Muscle of leg (tissue), 11 donors: Measurements from ENCODE around the gene HACD1. TPM values are rescaled to one million over a fixed set of nuclear protein-coding genes. Genes with fewer than 3 reads are reported as not detected.
"Not testable (repeated sequence)": the region's sequence is repeated elsewhere in the genome, so short reads cannot be mapped to it uniquely, and the experiment has no call there.

Source experiments
- DNase-seq: peaks from one replicate; pipeline ENCODE4 v3.0.0; 2013
- H3K27ac ChIP-seq: one replicate; pipeline ENCODE4 v1.5.1; 2013; ENCODE audit warnings: mild to moderate bottlenecking, low read length, control low read depth
- H3K27me3 ChIP-seq: one replicate; pipeline ENCODE4 v1.6.1; 2013; ENCODE audit warnings: low read length; ENCODE audit not compliant: control insufficient read depth, insufficient read depth
- H3K36me3 ChIP-seq: one replicate; pipeline ENCODE4 v1.6.1; 2013; ENCODE audit warnings: low read length; ENCODE audit not compliant: control insufficient read depth, insufficient read depth
- H3K4me1 ChIP-seq: one replicate; pipeline ENCODE4 v1.6.1; 2013; ENCODE audit warnings: low read length; ENCODE audit not compliant: control insufficient read depth, insufficient read depth
- H3K4me3 ChIP-seq: one replicate; pipeline ENCODE4 v1.5.1; 2013; ENCODE audit warnings: low read length, control low read depth
- H3K9me3 ChIP-seq: replicated peaks from 2 replicates; pipeline ENCODE4 v1.6.1; 2013; ENCODE audit warnings: low read depth, low read length; ENCODE audit not compliant: control insufficient read depth
- WGBS: methylation state at CpG from one replicate; pipeline ENCODE4 v1.1.5; 2013; ENCODE audit warnings: missing lambda C conversion rate; ENCODE audit not compliant: insufficient coverage; 5-methylcytosine and 5-hydroxymethylcytosine counted together
- polyA plus RNA-seq, 8 donors: library from polyadenylated mRNA; unstranded; fragments of 120-200 nt; gene quantifications; one replicate each; pipeline versions ENCODE4 v1.2.1 to v1.2.3, GENCODE V29; 2013; ENCODE audit warnings: inconsistent platforms in 1 of 8, low replicate concordance in 1 of 8; ENCODE audit not compliant: insufficient read length in 8 of 8, insufficient read depth in 1 of 8
- total RNA-seq: library from RNA; stranded (reverse); fragments of 120-200 nt; gene quantifications from one replicate; pipeline ENCODE4 v1.2.4, GENCODE V29; 2013

HACD1 gene
- total and polyA plus RNA-seq, 9 donors: 55.4 to 132 (median 101) TPM

GRCh38 chr10:17644485-17644943, 27.3 kb upstream of the HACD1 start:
- Histone ChIP-seq H3K4me1 (peaks cover 6% of the 10 kb centered on the region), H3K36me3 (no peaks in the 10 kb centered on the region), H3K27me3 (no peaks in the 10 kb centered on the region), H3K4me3 (peak overlapping the region; percentile 85), H3K27ac (peak overlapping the region; percentile 99), H3K9me3 (peaks cover 4% of the 10 kb centered on the region)
- peak; percentile 81 for DNase-seq
- WGBS: 1% methylated on average over 7 of the region's 9 CpGs

DNA sequence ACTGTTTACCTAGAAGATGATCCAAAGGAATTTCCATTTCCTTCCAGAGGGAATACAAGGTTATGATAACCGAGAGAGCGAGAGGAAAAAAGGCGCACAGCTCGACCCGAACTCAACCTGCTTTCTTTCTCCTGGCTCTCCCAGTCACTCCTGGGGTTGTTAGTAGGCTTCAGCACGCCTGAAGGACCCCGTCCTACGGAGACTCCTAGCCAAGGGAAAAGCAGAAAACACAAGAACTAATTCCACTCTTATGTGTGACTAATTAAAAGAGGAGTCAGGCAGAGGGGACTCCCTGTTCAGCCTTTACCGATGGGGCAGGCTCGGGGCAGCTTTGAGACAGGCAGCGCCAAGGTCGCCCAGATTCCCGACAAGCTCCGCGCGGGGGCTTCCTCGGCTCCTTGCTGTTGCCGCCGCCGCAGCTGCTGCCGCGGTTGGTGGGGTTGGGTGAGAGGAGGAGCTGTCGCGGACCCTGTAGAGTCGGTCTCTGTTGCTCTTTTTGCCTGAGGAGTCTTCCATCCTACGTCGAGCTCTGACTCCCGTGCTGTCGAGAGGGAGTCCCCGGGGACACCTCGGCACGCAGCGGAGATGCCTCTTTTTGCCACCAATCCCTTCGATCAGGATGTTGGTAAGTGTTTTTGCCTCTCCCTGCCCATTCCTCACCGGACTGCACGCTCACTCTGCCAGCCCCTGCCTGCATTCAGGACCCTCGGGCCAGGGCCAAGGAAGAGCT, 26.7 kb upstream of the HACD1 start, which contains the start of gene STAM:
Gene STAM, plus strand, starts transcription at position 397 of the 730 bp plus-strand sequence. Its CDS starts 189 bp downstream, at position 586.
- Histone ChIP-seq H3K4me1 (peaks cover 6% of the 10 kb centered on the region), H3K27ac (peak within 1 kb of the TSS; percentile 99), H3K9me3 (peaks cover 4% of the 10 kb centered on the region), H3K4me3 (peak within 1 kb of the TSS; percentile 85), H3K27me3 (no peaks in the 10 kb centered on the region), H3K36me3 (no peaks in the 10 kb centered on the region)
- peak; percentile 97 for DNase-seq
- 0% methylated on average over 15 of the region's 37 CpGs for WGBS

DNA sequence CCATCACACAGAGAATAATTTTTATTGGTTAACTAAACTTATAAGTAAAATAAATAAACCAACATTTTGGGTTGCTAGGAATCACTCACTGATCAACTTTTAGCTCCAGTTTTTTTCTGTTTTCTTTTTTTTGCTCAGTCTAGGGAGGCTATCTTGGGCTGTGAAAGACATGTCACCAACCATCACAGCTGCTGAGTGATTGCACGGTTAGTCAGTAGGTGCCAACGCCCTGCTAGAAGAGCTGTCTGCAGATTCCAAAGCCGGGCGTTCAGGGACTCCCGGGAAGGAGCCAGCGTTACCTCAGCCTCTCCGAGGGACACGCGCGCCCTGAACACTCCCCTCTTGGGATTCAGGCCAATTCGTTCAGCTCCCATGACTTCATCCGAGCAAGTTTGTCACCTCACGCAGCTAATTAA, 26.2 kb upstream of the HACD1 start:
- H3K4me1 ChIP-seq: peaks cover 6% of the 10 kb centered on the region
- H3K36me3 ChIP-seq: no peaks in the 10 kb centered on the region
- peak overlapping the region; percentile 85 for H3K4me3 ChIP-seq
- peak overlapping the region; percentile 99 for H3K27ac ChIP-seq
- peaks cover 4% of the 10 kb centered on the region for H3K9me3 ChIP-seq
- whole genome bisulfite sequencing: 0% methylated on average over 10 of the region's 13 CpGs
- H3K27me3 ChIP-seq: no peaks in the 10 kb centered on the region
- no peak for DNase-seq

GRCh38 chr10:17640331-17640816, 23.2 kb upstream of the HACD1 start:
- H3K9me3 ChIP-seq: peaks cover 4% of the 10 kb centered on the region
- H3K4me3 ChIP-seq: no peak overlapping the region
- H3K27ac ChIP-seq: no peak overlapping the region
- DNase-seq: no peak
- H3K4me1 ChIP-seq: peaks cover 6% of the 10 kb centered on the region
- no peaks in the 10 kb centered on the region for H3K27me3 ChIP-seq
- 100% methylated on average over 2 of the region's 4 CpGs for WGBS
- no peaks in the 10 kb centered on the region for H3K36me3 ChIP-seq

DNA sequence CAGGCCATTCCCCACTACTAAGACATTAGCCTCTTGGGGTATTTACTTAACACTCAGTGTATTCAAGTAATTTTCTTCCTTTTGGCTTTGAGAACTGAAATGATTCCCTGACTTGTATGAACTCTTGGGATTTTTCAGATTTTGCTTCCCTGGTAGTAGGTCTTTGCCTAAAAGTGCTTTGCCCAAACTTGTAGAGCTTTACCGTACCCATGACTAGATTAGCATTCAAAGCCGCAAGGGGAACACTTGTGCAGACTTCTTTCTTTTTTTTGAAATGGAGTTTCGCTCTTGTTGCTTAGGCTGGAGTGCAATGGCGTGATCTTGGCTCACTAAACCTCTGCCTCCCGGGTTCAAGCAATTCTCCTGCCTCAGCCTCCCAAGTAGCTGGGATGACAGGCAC, 20.7 kb upstream of the HACD1 start:
- peaks cover 3% of the 10 kb centered on the region for H3K4me1 ChIP-seq
- H3K9me3 ChIP-seq: peaks cover 4% of the 10 kb centered on the region
- H3K27me3 ChIP-seq: no peaks in the 10 kb centered on the region
- no peak overlapping the region for H3K27ac ChIP-seq
- WGBS: 93% methylated on average over 3 of the region's 5 CpGs
- DNase-seq: no peak
- no peaks in the 10 kb centered on the region for H3K36me3 ChIP-seq
- no peak overlapping the region for H3K4me3 ChIP-seq

DNA sequence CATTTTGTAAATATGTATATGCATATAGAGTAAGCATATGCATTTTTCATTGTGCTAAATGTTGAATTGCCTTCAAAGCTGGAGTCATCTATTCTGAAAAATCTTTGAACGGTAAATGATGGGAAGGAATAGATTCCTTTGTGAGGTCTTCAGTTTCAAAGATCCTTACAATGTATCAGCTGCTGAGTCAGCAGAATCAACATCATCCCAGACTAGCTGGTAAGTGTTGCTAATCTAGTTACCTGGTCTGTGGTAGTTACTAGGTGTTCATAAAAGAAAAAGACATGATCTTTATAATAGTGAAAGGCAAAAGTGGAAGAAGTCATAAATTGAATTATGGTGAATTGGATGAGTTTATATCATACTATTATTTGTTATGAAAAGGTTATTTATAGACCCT, 16.2 kb upstream of the HACD1 start:
- no peak overlapping the region for H3K27ac ChIP-seq
- 80% methylated on average over 1 of the region's 1 CpG for WGBS
- H3K4me3 ChIP-seq: no peak overlapping the region
- DNase-seq: no peak
- no peaks in the 10 kb centered on the region for H3K4me1 ChIP-seq
- no peaks in the 10 kb centered on the region for H3K27me3 ChIP-seq
- H3K9me3 ChIP-seq: no peaks in the 10 kb centered on the region
- H3K36me3 ChIP-seq: no peaks in the 10 kb centered on the region

DNA sequence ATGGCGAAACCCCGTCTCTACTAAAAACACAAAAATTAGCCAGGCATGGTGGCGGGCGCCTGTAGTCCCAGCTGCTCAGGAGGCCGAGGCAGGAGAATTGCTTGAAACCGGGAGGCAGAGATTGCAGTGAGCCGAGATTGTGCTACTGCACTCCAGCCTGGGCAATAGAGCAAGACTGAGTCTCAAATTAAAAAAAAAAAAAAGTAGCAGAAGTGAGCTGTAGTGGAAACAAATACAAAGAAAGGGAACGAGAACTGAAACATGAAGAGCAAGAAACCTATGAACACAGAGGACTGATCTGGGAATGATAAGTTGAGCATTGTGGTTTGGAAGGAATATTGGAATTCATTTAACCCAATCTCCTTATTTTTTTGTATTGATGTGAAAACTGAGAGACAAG, 15.4 kb upstream of the HACD1 start:
- H3K36me3 ChIP-seq, H3K9me3 ChIP-seq, DNase-seq, H3K4me3 ChIP-seq, H3K27me3 ChIP-seq, H3K27ac ChIP-seq, H3K4me1 ChIP-seq: not testable (repeated sequence)
- WGBS: 81% methylated on average over 5 of the region's 8 CpGs

- H3K4me1 ChIP-seq: no peaks in the 10 kb centered on the region
- WGBS: no CpG with 5 or more reads among the region's 1 CpG
- no peaks in the 10 kb centered on the region for H3K9me3 ChIP-seq
- H3K4me3 ChIP-seq: no peak overlapping the region
- H3K27me3 ChIP-seq: no peaks in the 10 kb centered on the region
- no peak for DNase-seq
- H3K36me3 ChIP-seq: no peaks in the 10 kb centered on the region
- H3K27ac ChIP-seq: no peak overlapping the region
Measured at GRCh38 chr10:17626656-17627055, 9.5 kb upstream of the HACD1 start.

- Histone ChIP-seq H3K36me3 (no peaks in the 10 kb centered on the region), H3K4me3 (no peak overlapping the region), H3K9me3 (no peaks in the 10 kb centered on the region), H3K27ac (no peak overlapping the region), H3K4me1 (no peaks in the 10 kb centered on the region), H3K27me3 (peaks cover 5% of the 10 kb centered on the region)
- no peak for DNase-seq
- no CpG with 5 or more reads among the region's 3 CpGs for WGBS
Measured at GRCh38 chr10:17624996-17625395, 7.8 kb upstream of the HACD1 start.

- no peak for DNase-seq
- no peak overlapping the region for H3K27ac ChIP-seq
- H3K27me3 ChIP-seq: peaks cover 17% of the 10 kb centered on the region
- no peaks in the 10 kb centered on the region for H3K36me3 ChIP-seq
- 75% methylated on average over 5 of the region's 8 CpGs for WGBS
- peaks cover 5% of the 10 kb centered on the region for H3K4me1 ChIP-seq
- no peak overlapping the region for H3K4me3 ChIP-seq
- no peaks in the 10 kb centered on the region for H3K9me3 ChIP-seq
Measured at GRCh38 chr10:17622061-17622460, 4.9 kb upstream of the HACD1 start.
